Measurements from ENCODE around the gene DPP10.

DNA sequence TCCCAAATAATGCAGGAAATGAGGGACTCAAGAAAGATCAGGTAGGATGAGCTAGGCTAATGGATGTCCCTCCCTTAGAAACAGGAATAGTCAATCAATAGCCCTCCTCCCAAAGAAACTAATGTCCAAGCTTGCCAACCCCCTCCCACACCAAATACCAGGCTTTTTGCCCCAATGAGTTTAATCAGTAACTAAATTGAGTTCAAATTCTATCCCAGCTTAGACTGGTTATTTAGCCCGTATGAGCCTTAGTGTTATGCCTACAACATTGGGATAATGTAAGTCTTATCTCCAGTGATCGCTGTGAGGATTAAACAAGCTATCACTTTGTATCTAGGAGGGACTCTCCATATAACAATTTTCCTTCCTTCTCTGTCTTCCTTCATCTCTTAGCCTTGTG lies 310.7 kb downstream of the DPP10 start:
- no peak for TF ChIP-seq POLR2A (IDR thresholded peaks at IDR 0.05; ENCODE audit: low read depth, low read length)
- TF ChIP-seq POLR2AphosphoS5 (IDR thresholded peaks at IDR 0.05; ENCODE audit: low read depth, low read length), result no peak
